Activated gamma-delta T cell treated with Interleukin-2 at 50 U/mL for 16 hours (primary cell): ENCODE results near the gene COBL.

ENCODE experiments used
- DNase-seq: peaks from one replicate; pipeline ENCODE4 v3.0.0-alpha.2; 2020

Gene COBL

GRCh38 chr7:51034521-51035264 lies 281.9 kb downstream of the COBL start:
- no peak for DNase-seq

DNA sequence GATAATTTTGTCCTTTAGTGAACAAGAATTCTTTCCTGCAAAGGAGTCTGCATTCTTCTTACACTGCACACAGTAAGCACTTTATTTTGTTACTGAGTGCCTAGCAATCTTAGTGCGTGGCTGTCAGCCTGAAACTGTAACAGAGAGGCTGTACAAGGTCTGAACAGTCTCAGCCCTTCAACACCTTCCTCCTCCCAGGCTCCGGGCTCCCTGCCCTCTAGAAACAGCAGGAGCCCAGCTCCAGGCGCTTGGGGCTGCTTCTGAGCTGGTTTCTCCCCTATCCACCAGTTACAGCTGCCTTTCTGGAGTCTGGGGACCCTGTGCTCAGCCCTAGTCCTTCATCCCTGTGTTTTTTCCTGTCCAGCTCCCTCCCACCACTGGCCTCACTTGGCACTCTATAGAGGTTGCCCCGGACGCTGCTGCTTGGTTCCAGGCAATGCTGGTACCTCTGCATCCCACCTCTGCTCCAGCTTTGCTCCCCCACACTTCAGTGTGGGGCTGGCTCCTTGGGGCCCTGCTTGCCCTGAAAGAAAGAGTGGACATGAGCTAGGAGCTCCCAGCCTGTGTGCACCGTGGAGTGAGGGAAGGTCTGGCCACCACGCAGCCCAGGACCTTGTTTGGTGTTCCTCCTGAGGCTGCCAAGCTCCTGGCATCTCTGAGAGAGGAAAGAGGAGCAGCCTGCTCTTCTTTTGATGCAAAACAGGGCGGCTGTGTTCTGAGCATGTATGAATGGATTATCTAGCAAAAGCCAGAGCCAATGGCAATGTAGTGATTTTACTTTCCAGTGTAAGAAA lies 282.7 kb downstream of the COBL start:
- DNase-seq = no peak

GRCh38 chr7:51031791-51032515 lies 284.7 kb downstream of the COBL start:
- no peak for DNase-seq

GRCh38 chr7:51031216-51031615 lies 285.4 kb downstream of the COBL start:
- DNase-seq = no peak

GRCh38 chr7:51029701-51030191 lies 286.9 kb downstream of the COBL start:
- no peak for DNase-seq

DNA sequence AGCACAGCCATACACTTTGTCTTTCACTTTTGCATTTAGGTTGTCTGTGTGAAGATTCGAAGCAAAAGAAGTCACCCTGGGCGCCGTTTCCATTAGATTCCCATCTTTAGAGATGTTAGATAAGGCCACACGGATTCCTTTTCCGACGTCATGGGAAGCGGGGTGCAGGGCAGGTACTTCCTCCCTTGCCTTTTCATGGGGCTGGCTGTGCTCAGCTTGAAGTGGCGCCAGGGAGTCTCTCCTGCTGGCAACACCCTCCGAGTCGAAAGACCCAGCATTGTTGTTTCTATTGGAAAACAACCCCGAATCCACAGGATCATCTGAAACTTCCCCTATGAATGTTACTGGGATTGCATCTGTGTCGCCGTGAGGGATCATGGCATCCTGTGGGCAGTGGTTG lies 287.5 kb downstream of the COBL start:
- DNase-seq = no peak

DNA sequence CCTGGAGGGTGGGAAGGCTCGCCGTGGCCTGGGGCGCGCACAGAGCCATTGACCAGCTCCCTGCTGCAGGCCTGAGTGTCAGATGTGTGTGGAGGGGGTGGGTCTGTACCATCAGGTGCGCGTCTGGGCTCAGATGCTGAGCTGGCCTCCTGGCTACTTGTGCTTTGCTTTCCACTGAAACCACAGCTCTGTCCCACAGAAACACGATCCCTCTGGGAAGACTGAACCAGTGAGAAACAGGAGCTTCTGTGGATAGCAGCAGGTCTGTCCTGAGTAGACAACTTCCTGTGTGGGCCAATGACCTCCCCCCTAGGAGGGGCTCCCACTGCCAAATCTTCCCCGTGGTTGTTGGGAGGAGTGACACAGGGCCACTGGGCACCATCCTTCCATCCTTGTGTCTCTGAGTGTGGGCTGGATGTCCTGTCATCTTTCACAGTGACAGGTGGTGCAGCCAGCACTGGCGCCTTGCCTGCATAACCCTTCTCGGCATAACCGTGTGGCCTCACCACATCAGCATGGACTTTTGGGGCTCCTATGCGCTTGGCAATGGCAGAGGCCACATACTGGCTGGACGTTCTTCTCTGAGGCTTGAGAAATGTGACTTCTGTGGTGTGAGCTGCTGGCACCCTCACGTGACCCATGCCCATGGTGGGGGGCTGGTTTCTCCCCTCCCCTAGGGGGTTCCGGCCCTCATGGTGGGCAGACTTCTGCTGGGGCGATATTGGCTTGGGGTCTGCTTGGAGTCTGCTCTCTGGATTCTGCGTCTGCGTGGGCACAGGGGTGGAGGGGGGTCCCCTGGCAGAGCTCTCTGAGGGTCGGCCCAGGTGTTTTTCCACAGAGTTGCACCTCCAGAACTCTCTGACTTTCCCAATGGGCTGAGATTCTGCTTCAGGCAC lies 288.4 kb downstream of the COBL start:
- DNase-seq = no peak

DNA sequence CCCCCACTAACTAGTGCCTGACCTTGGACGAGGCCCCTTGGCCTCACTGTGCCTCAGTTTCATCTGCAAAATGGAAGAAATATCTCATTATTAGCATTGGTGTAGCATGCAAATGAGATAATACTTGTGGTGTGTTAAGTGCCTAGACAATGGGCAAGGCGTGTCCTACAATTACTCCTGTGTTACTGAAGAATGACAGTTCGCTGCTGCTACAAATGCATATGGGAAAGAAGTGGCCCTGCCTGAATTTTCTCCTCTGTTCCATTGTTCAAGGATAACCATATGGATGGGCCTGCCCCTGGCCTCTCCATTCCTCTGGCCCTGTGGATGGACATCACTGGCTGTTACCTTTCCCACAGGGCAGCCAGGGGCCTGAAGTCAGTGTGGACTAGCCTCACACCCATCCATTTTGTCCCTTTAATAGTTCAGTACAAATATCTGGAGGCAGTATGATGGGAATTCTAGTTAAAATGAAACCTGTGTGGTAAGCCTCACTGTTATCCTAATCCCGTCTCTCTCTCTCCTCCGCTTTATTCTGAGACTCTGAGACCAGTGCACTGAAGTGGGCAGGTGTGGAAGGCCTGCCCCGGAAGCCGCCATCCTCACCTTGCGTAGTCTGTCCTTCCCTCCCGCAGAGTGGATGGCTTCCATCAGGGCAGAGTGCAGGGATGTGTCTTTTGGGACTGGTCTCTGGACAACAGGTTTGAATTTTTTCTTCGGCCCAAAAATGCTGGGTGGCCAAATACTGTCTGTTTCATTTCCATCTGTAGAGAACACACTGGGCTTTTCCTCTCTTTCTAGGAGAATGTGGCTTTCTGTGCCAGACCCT lies 289.3 kb downstream of the COBL start:
- no peak for DNase-seq

DNA sequence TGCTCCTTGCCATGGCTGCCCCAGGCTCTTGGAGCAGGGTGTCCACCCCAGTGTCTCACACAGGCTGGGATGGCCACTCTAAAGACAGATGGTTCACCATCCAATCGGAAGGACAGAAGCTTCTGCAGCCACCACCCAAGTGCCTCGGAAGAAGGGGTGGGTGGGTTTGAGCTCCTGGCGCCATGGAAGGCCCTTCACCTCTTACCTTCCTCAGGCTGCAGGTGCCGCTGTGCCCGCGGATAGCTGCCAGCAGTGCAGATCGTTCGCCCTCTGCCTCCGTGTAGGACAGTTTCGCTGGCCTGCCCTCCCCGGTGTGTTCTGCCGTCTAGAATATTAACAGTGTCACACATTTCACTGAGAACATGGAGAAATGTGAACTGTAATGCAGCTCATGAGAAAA lies 290.3 kb downstream of the COBL start:
- no peak for DNase-seq

- DNase-seq = no peak
Observed at GRCh38 chr7:51025668-51026067, 290.9 kb downstream of the COBL start.

DNA sequence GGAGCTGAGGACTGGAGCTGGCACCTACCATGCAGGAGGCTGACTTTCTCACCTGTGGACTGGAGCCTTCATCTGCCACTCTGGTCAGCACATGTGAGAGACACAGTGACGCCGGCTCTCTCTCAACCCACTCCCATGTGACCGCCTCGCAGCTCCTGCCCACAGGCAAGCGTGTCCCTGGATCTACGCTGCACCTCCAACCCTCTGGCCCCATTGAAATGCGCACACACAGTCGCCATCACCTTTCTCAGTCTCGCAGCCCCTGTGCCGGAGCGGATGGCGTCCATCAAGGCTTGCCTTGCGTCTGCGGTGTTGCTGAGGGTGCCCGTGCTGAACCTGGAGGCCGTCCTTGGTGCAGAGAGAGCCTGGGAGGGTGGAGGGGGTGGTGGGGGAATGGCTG lies 291.7 kb downstream of the COBL start:
- DNase-seq = no peak

DNA sequence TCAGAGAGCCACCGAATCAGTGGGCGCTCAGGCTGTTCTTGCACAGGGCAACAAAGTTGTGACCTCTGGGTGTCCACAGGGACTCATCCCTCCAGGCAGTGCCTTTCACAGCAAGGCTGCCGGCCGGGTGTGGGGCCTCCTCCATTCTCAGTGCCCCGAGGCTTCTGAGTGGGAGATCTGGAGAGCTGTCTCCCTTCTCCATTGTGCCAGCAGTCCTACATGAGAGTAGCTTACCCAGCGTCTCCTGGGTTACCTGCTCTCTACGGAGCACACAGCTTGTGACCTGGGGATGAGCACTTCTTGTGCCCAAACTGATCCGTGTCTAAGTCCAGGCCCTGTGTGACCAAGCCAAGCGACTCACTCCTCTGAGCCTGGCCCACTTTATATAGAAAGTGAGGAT lies 293.1 kb downstream of the COBL start:
- no peak for DNase-seq

DNA sequence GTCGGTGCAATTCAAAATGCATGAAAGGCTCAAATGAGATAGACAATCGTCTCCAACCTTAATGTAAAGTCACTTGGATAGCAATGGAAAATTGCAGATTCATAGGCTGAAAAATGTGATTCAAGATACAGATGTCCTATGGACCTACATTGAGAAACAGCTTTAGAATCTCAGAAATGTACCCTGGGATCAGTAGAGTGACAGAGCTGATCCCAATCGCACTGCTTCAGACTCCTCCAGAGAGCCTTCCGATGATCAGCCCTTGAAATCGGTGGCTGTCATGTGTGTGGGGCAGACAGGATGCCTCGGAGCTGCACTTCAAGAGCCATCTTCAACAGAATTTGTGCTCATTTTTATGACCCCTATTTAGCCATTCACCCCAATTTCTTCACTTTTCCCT lies 293.8 kb downstream of the COBL start:
- DNase-seq = no peak

DNA sequence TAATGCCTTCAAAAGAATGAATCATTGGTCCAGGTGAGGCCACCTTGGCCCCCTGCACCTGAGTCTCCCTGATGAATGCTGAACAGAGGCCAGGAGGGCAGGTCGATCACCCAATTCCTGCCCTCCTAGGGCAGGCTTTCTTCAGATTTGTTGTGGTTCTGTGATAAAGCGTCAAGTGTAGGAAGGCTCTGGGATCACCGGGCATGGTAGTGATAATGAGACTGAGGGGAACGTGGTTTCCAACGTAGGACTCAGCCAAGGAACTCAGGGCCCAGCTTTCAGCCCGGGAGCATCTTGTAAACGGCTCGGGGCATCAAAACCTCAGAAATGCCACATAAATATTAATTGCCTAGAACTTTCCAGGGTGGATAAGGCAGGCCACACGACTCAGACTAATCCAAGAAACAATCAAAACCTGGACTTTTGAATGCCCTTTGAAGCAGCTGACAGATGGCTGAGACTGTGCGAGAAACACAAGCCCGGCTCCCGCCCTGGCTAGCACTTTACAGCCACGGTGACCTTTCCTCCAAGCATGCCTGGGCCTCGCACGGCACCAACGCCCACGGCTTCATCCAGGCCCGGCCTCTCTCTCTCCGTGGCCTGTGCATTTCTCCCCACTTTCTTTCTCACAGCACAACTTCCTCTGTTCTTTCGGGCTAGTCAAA lies 294.6 kb downstream of the COBL start:
- no peak for DNase-seq

GRCh38 chr7:51020944-51021343 lies 295.7 kb downstream of the COBL start:
- no peak for DNase-seq

DNA sequence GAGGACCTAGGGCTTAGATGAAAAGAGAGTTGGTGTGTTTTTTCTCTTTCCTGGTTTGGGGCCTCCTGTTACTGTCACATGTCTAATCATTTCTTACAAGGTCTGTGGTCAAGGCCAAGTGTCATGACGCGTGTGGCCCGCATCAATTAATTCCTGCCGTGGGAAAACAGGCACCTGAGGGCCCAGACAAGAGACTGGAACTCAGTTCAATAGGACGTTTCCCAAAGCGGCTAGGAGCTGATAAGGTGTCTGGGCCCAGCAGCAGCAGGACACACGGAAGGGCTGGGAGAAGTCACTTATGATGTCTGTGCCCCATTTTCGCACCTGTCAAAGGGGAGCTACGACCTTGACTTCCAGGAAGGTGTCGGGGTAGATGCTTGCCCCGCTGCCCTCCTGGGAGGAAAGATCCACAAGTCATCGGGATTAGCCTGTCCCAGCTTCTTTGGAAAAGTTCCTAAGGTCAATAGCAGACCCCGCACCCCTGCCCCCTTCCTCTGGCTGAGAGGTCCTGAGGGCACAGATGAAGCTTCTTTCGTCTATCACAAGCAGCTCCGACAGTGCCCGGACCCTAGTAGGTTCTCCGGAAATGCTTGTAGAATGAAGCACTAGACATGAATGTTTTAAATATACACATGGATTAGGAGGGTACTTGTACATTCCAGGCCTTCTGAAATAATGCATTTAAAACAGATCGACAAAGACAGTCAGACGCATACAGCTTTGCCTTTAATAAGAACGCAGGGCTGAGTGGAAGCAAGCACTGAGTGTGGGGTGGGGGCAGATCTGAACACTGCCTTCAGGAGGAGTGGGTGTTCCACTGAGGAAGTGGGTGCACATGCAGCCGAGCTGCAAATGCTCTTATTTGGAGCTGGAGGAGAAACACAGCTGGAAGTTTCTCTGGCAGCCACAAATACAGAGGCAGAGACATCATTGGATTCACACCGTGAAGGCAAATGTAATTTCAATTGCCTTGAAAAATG lies 296.4 kb downstream of the COBL start:
- DNase-seq = no peak

DNA sequence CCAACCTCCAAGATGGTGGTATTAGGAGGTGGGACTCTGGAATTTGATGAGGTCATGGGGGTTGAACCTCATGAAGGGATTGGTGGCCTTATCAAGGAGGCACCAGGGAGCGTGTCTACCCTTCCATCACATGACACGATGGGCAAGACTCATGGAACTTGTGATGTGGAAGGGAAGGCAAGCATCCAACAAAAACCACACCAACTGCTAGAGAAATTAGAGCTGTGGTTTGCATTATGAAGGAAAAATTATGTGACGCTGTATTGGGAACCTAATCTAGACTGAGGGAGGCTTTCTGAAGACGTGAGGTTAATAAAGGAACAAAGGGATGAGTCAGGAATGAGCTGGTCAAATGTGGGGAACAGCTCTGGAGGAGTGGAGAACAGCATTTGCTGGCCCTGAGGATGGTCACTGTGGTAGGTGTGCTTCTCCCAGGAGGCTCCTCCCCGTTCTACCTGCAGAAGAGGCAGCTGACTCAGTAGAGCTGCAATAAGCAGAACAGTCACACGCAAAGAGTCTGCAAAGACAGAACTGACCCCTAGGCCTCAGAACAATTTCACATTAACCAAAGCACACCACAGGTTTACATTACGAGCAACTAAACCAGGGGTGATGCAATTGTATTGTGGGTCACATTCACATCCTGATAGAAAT lies 297.3 kb downstream of the COBL start:
- DNase-seq = no peak

- no peak for DNase-seq
Observed at GRCh38 chr7:51017576-51018535, 298.8 kb downstream of the COBL start.
